Natural killer cell (primary cell): ENCODE data around the gene PPP2R5C. TPM values are rescaled to one million over a fixed set of nuclear protein-coding genes. Genes with fewer than 3 reads are reported as not detected.

Source experiments
- ATAC-seq, 3 donors: fragments of 150-1000 bp in 2 of 3; fragments of 200-7000 bp in 1 of 3; cut with Tn5 transposase; 1 replicate in 1 of 3; 2 replicates in 2 of 3; pipeline ENCODE4 v1.10.0; 2021; ENCODE audit warnings: mild to moderate bottlenecking in 2 of 3, moderate library complexity in 2 of 3
- DNase-seq, 2 donors: peaks; one replicate each; pipeline versions ENCODE4 v3.0.0 to v3.0.0-alpha.2; 2013 to 2021; ENCODE audit warnings: mixed read lengths in 1 of 2
- H3K27ac ChIP-seq: one replicate; pipeline ENCODE4 v1.5.1; 2013; ENCODE audit warnings: mild to moderate bottlenecking, low read length
- H3K27me3 ChIP-seq: one replicate; pipeline ENCODE4 v1.6.1; 2013; ENCODE audit warnings: low read length; ENCODE audit not compliant: control insufficient read depth, insufficient read depth
- H3K36me3 ChIP-seq: one replicate; pipeline ENCODE4 v1.6.1; 2013; ENCODE audit warnings: low read length; ENCODE audit not compliant: control insufficient read depth, insufficient read depth
- H3K4me1 ChIP-seq: one replicate; pipeline ENCODE4 v1.6.1; 2013; ENCODE audit warnings: low read length; ENCODE audit not compliant: control insufficient read depth, insufficient read depth
- H3K4me3 ChIP-seq: one replicate; pipeline ENCODE4 v1.5.1; 2013; ENCODE audit warnings: low read length
- H3K9me3 ChIP-seq: one replicate; pipeline ENCODE4 v1.6.1; 2013; ENCODE audit warnings: low read length; ENCODE audit not compliant: control insufficient read depth, insufficient read depth
- H3K27ac Mint-ChIP-seq, 2 donors: one replicate each; pipeline ENCODE4 v1.8.0; 2022; ENCODE audit warnings: mild to moderate bottlenecking in 2 of 2, mixed read lengths in 2 of 2, moderate library complexity in 1 of 2
- H3K27me3 Mint-ChIP-seq, 2 donors: one replicate each; pipeline ENCODE4 v1.8.0; 2022; ENCODE audit warnings: low read depth in 2 of 2, mixed read lengths in 2 of 2
- H3K36me3 Mint-ChIP-seq: one replicate; pipeline ENCODE4 v1.8.0; 2022; ENCODE audit warnings: mixed read lengths
- H3K4me1 Mint-ChIP-seq, 2 donors: one replicate each; pipeline ENCODE4 v1.8.0; 2022; ENCODE audit warnings: mixed read lengths in 2 of 2
- H3K4me3 Mint-ChIP-seq: one replicate; pipeline ENCODE4 v1.8.0; 2022; ENCODE audit warnings: mild to moderate bottlenecking, moderate library complexity, mixed read lengths
- H3K9me3 Mint-ChIP-seq, 2 donors: one replicate each; pipeline ENCODE4 v1.8.0; 2022; ENCODE audit warnings: mixed read lengths in 2 of 2
- CTCF ChIP-seq: fragments of 200-600 bp; IDR thresholded peaks from one replicate; pipeline ENCODE4 v1.8.0; 2022; ENCODE audit warnings: antibody characterized with exemption
- WGBS: methylation state at CpG from one replicate; pipeline ENCODE4 v1.1.7; 2013; ENCODE audit warnings: missing lambda C conversion rate; ENCODE audit not compliant: insufficient coverage; 5-methylcytosine and 5-hydroxymethylcytosine counted together
- intact Hi-C: fragments of 100-400 bp; cut with micrococcal nuclease; formaldehyde crosslinking; loops from one replicate; pipeline ENCODE4 v1.14.2; 2022
- total RNA-seq, 4 donors: library from RNA; stranded (reverse); fragments of 120-200 nt in 1 of 4; gene quantifications; one replicate each; pipeline versions ENCODE4 v1.2.3 to v1.2.4, GENCODE V29; 2013 to 2022

PPP2R5C gene
- total RNA-seq, 3 donors from 2014 or later (not counting 1 experiment from before 2014, with no cell fraction given), result 716 to 779 (median 736) TPM

GRCh38 chr14:101776344-101776743 lies 14.8 kb downstream of the PPP2R5C start:
- 70% methylated on average over 6 of the region's 6 CpGs for WGBS
- peaks cover 50 to 64% of the 10 kb centered on the region in 2 donors for H3K4me1 Mint-ChIP-seq
- H3K9me3 Mint-ChIP-seq, result no peaks in the 10 kb centered on the region
- H3K36me3 Mint-ChIP-seq, result no peaks in the 10 kb centered on the region
- Histone ChIP-seq H3K4me1 (peaks cover 28% of the 10 kb centered on the region), H3K27ac (no peak overlapping the region), H3K9me3 (no peaks in the 10 kb centered on the region), H3K36me3 (no peaks in the 10 kb centered on the region), H3K27me3 (peaks cover 7% of the 10 kb centered on the region), H3K4me3 (no peak overlapping the region)
- no peak for TF ChIP-seq CTCF
- ATAC-seq (no peak), DNase-seq (no peak)
- peak overlapping the region; percentile 50 to 61 for H3K27ac Mint-ChIP-seq
- intact Hi-C loops, result no loop called here
- peaks cover 0 to 10% of the 10 kb centered on the region in 2 donors for H3K27me3 Mint-ChIP-seq
- H3K4me3 Mint-ChIP-seq, result peak overlapping the region; percentile 22

- 81% methylated on average over 11 of the region's 11 CpGs for WGBS
- peaks cover 0 to 10% of the 10 kb centered on the region in 2 donors for H3K27me3 Mint-ChIP-seq
- H3K4me3 Mint-ChIP-seq, result peak overlapping the region; percentile 82
- Histone ChIP-seq H3K36me3 (no peaks in the 10 kb centered on the region), H3K4me3 (no peak overlapping the region), H3K27ac (no peak overlapping the region), H3K27me3 (peaks cover 7% of the 10 kb centered on the region), H3K9me3 (no peaks in the 10 kb centered on the region), H3K4me1 (peaks cover 16% of the 10 kb centered on the region)
- DNase-seq, result no peak
- no peak for ATAC-seq
- intact Hi-C loops, result no loop called here
- no peak for TF ChIP-seq CTCF
- peaks cover 26 to 51% of the 10 kb centered on the region in 2 donors for H3K4me1 Mint-ChIP-seq
- no peaks in the 10 kb centered on the region for H3K9me3 Mint-ChIP-seq
- H3K27ac Mint-ChIP-seq, result peak overlapping the region; percentile 57 to 76
- H3K36me3 Mint-ChIP-seq, result no peaks in the 10 kb centered on the region
Observed at GRCh38 chr14:101780390-101780789, 18.9 kb downstream of the PPP2R5C start.

DNA sequence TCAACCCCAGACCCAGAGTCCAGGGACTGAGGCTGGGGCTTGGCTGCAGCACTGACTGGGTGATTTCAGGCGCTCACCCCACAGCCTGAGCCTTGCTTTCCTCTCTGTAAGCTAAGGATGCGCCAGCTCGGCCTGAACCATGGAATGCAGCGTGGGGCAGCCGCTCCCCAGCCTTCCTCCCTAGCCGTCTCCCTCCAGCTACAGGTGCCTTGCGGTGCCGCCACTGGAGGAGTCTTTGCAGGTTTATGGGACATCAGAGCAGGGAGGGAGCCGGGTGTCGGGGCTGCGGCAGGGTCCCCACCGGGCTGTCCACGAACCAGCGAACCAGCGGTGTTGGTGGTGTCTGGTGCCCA lies 19.4 kb downstream of the PPP2R5C start:
- H3K27me3 ChIP-seq, result peaks cover 7% of the 10 kb centered on the region
- WGBS, result 24% methylated on average over 15 of the region's 15 CpGs

More for the DNA sequence above, 19.4 kb downstream of the PPP2R5C start:
- peaks cover 13% of the 10 kb centered on the region for H3K4me1 ChIP-seq
- DNase-seq (no peak), ATAC-seq (peak; percentile 15 to 42 (median 30))
- TF ChIP-seq CTCF, result no peak
- no peak overlapping the region for H3K27ac ChIP-seq
- intact Hi-C loops, result no loop called here
- peak overlapping the region; percentile 6 for H3K4me3 ChIP-seq
- Mint-ChIP-seq H3K27me3 (peaks cover 0 to 10% of the 10 kb centered on the region in 2 donors), H3K27ac (peak overlapping the region; percentile 57 to 76), H3K36me3 (no peaks in the 10 kb centered on the region), H3K9me3 (no peaks in the 10 kb centered on the region), H3K4me1 (peaks cover 26 to 50% of the 10 kb centered on the region in 2 donors), H3K4me3 (peak overlapping the region; percentile 82)
- H3K36me3 ChIP-seq, result no peaks in the 10 kb centered on the region
- no peaks in the 10 kb centered on the region for H3K9me3 ChIP-seq
